OCI-LY3 (cell line): ENCODE results near the gene MBOAT7.

Experiments used
- H2AFZ ChIP-seq: fragments of 200-600, 300-600 bp; shearing (Covaris generic); 2 replicates; pipeline ENCODE4 v1.6.0; 2014; ENCODE audit warnings: antibody characterized with exemption, low read depth, low read length
- H3K27ac ChIP-seq: fragments of 200-600, 300-600 bp; sonication (generic); 2 replicates; pipeline ENCODE4 v1.5.1; 2014; ENCODE audit warnings: mild to moderate bottlenecking, low read length, moderate library complexity, mixed read lengths
- H3K27me3 ChIP-seq: fragments of 200-600, 300-600 bp; sonication (generic); 2 replicates; pipeline ENCODE4 v1.6.1; 2014; ENCODE audit warnings: low read depth, low read length, mixed read lengths
- H3K36me3 ChIP-seq: fragments of 200-600, 300-600 bp; sonication (generic); replicated peaks from 2 replicates; pipeline ENCODE3; 2014; ENCODE audit warnings: low read depth, low read length, mixed read lengths
- H3K4me1 ChIP-seq: fragments of 300-600, 200-600 bp; sonication (generic); 2 replicates; pipeline ENCODE4 v1.6.1; 2014; ENCODE audit warnings: low read length, mixed read lengths
- H3K4me2 ChIP-seq: fragments of 200-600, 300-600 bp; sonication (generic); 2 replicates; pipeline ENCODE4 v1.6.1; 2014; ENCODE audit warnings: low read length, mixed read lengths
- H3K4me3 ChIP-seq: fragments of 300-600, 200-600 bp; sonication (generic); 2 replicates; pipeline ENCODE4 v1.5.1; 2014; ENCODE audit warnings: antibody characterized with exemption, mild to moderate bottlenecking, low read length, moderate library complexity
- H3K79me2 ChIP-seq: fragments of 300-600, 200-600 bp; shearing (Covaris generic); 2 replicates; pipeline ENCODE4 v1.6.1; 2014; ENCODE audit warnings: mild to moderate bottlenecking, low read length, mixed read lengths
- H3K9ac ChIP-seq: fragments of 300-600, 200-600 bp; shearing (Covaris generic); 2 replicates; pipeline ENCODE4 v1.6.0; 2014; ENCODE audit warnings: mild to moderate bottlenecking, low read length, moderate library complexity
- H3K9me3 ChIP-seq: fragments of 200-600, 300-600 bp; shearing (Covaris generic); 2 replicates; pipeline ENCODE4 v1.6.1; 2014; ENCODE audit warnings: low read length, mixed read lengths; ENCODE audit not compliant: insufficient read depth
- H4K20me1 ChIP-seq: fragments of 200-600, 300-600 bp; sonication (generic); 2 replicates; pipeline ENCODE4 v1.6.1; 2016; ENCODE audit warnings: low read length, mixed read lengths; ENCODE audit not compliant: insufficient read depth
- EZH2phosphoT487 ChIP-seq: fragments of 200-600 bp; shearing (Covaris generic); IDR thresholded peaks from 2 replicates; pipeline ENCODE4 v1.6.1; 2018; ENCODE audit warnings: antibody characterized with exemption, mixed run types, low read depth
- TF ChIP-seq, protein P1 (sequence below): fragments of 200-600, 300-600 bp; sonication (generic); IDR thresholded peaks from 2 replicates; pipeline ENCODE4 v1.5.1; 2014; ENCODE audit warnings: antibody characterized with exemption, low read length, low read depth

Gene MBOAT7

DNA sequence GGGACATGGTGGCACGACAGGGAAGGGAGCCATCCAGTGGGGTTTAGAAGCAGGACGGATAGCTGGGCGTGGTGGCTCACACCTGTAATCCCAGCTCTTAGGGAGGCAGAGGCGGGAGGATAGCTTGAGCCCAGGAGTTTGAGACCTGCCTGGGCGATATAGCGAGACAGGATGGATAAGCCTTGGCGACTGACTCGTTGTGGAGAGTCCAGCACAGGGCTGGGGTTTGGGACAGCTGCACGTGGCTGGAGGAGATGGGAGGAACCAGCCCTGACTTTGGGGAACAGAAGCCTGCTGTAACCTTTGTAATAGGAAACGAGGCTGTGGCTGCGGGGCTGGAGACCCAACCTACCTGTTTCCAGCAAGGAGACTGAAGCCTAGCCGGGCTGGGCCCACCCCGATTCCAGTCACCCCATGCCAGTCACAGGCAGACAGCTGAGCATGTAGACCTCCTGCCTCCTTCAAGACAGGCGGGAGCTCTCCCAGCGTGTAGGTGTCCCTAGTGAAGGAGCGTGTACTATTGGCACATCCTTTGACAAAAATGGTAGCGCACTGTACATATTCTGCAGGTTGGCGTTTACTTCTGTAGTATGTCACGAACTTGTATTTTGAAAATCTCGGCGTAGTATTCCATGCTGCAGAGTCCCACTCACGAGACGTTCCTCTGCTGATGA is 37.9 kb downstream of the MBOAT7 start:
- H3K9ac ChIP-seq = no peak overlapping the region
- no peak overlapping the region for H3K4me3 ChIP-seq
- H2AFZ ChIP-seq = no peak overlapping the region
- H4K20me1 ChIP-seq = 0 out of 2 replicates have a peak, but pooled peaks cover 4% of the 10 kb centered on the region
- H3K4me1 ChIP-seq = no peaks in the 10 kb centered on the region
- H3K27me3 ChIP-seq = no peaks in the 10 kb centered on the region
- peaks cover 84% of the 10 kb centered on the region for H3K36me3 ChIP-seq
- H3K4me2 ChIP-seq = no peak overlapping the region
- no peak for TF ChIP-seq EZH2phosphoT487
- TF ChIP-seq, protein P1, sequence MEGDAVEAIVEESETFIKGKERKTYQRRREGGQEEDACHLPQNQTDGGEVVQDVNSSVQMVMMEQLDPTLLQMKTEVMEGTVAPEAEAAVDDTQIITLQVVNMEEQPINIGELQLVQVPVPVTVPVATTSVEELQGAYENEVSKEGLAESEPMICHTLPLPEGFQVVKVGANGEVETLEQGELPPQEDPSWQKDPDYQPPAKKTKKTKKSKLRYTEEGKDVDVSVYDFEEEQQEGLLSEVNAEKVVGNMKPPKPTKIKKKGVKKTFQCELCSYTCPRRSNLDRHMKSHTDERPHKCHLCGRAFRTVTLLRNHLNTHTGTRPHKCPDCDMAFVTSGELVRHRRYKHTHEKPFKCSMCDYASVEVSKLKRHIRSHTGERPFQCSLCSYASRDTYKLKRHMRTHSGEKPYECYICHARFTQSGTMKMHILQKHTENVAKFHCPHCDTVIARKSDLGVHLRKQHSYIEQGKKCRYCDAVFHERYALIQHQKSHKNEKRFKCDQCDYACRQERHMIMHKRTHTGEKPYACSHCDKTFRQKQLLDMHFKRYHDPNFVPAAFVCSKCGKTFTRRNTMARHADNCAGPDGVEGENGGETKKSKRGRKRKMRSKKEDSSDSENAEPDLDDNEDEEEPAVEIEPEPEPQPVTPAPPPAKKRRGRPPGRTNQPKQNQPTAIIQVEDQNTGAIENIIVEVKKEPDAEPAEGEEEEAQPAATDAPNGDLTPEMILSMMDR = no peak
- H3K79me2 ChIP-seq = no peaks in the 10 kb centered on the region
- H3K9me3 ChIP-seq = no peaks in the 10 kb centered on the region
- H3K27ac ChIP-seq = no peak overlapping the region

DNA sequence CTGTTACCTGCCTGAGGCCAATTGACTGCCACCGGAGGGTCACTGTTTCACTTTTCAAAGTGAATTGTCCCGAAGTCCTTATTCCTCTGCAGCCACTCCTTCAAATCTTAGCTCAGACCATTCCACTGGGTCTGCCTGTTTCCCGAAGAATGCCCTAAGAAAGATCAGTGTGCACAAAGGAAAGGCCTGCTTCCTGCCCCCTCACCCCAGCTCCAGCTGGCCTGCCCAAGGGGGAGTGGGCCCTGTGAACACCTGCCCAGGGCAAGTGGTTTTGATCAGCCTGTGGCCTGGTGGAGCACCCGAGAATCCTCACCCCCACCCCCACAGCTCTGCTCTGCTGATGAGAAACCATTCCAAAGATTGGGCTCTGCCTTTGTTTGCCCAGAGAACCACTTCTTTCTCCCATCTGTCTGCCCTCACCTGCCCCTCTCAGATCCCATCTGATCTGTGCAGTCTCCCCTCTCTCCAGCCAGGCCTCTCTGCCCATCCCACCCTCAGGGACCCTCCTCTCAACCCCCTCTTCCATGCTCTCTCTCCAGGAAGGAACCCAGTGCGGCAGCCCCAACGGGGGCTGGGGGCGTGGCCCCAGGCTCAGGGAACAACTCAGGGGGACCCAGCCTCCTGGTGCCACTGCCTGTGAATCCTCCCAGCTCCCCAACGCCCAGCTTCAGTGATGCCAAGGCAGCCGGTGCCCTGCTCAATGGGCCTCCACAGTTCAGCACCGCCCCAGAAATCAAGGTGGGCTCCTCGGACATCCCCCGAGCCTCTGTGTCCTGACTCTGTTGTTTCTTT is 40.2 kb downstream of the MBOAT7 start:
- Histone ChIP-seq H3K9me3 (no peaks in the 10 kb centered on the region), H3K4me3 (no peak overlapping the region), H2AFZ (no peak overlapping the region), H3K9ac (no peak overlapping the region), H4K20me1 (peaks cover 4% of the 10 kb centered on the region; the same call in 1 of the 2 replicates), H3K79me2 (no peaks in the 10 kb centered on the region), H3K27me3 (no peaks in the 10 kb centered on the region), H3K4me2 (no peak overlapping the region), H3K36me3 (peaks cover 86% of the 10 kb centered on the region), H3K27ac (no peak overlapping the region), H3K4me1 (no peaks in the 10 kb centered on the region)
- TF ChIP-seq, protein P1 = no peak
- TF ChIP-seq EZH2phosphoT487 = no peak

DNA sequence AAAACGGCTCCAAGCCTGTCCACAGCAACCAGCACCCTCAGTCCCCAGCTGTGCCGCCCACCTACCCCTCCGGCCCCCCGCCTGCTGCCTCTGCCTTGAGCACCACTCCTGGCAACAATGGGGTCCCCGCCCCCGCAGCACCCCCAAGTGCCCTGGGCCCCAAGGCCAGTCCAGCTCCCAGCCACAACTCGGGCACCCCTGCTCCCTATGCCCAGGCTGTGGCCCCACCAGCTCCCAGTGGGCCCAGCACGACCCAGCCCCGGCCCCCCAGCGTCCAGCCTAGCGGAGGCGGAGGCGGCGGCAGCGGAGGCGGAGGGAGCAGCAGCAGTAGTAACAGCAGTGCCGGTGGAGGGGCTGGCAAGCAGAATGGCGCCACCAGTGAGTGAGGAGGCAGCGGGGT is 41.2 kb downstream of the MBOAT7 start:
- Histone ChIP-seq H2AFZ (no peak overlapping the region), H4K20me1 (peaks cover 4% of the 10 kb centered on the region; the same call in 1 of the 2 replicates), H3K27ac (no peak overlapping the region), H3K27me3 (no peaks in the 10 kb centered on the region), H3K4me1 (no peaks in the 10 kb centered on the region), H3K36me3 (peaks cover 87% of the 10 kb centered on the region), H3K9me3 (no peaks in the 10 kb centered on the region), H3K4me3 (no peak overlapping the region), H3K79me2 (no peaks in the 10 kb centered on the region), H3K4me2 (no peak overlapping the region), H3K9ac (no peak overlapping the region)
- no peak for TF ChIP-seq EZH2phosphoT487
- TF ChIP-seq, protein P1 = no peak

DNA sequence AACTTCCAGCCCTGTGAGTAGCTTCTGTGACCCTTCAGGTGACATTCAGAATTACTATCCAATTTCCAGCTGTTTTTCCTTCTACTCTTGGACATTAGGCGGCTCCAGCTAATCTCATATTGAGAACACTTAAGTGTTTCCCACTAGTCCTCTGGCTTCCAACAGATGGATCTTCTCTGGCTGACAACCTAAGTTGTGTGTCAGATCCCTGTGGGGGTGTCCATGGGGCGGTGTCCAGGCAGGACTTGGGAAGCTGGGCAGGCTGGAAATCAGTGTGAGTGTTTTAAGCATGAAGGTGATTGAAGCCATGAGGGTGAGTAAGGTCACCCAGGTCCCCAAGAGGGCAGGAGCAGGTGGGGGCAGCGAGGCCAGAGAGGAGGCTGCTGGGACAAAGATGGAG is 41.7 kb downstream of the MBOAT7 start:
- H2AFZ ChIP-seq = no peak overlapping the region

More for the DNA sequence above, 41.7 kb downstream of the MBOAT7 start:
- Histone ChIP-seq H3K4me2 (no peak overlapping the region), H3K36me3 (peaks cover 87% of the 10 kb centered on the region), H3K79me2 (peaks cover 3% of the 10 kb centered on the region), H3K9ac (no peak overlapping the region), H4K20me1 (peaks cover 4% of the 10 kb centered on the region; the same call in 1 of the 2 replicates), H3K4me3 (no peak overlapping the region), H3K27me3 (no peaks in the 10 kb centered on the region), H3K4me1 (no peaks in the 10 kb centered on the region), H3K27ac (no peak overlapping the region), H3K9me3 (no peaks in the 10 kb centered on the region)
- TF ChIP-seq EZH2phosphoT487 = no peak
- TF ChIP-seq, protein P1 = no peak
